HEK293 (cell line): ENCODE results near the gene IL22RA1.

Source experiments
- CTCF ChIA-PET: fragments of 350-600 bp; formaldehyde crosslinking; extraction: SDS; loops from one replicate; lab custom pipeline; 2021; ENCODE audit warnings: antibody characterized with exemption; lab: Yijun Ruan, JAX
- POLR2A ChIA-PET: fragments of 300-600 bp; formaldehyde crosslinking; extraction: SDS; loops from one replicate; lab custom pipeline; 2020; ENCODE audit warnings: antibody characterized with exemption, inconsistent platforms; lab: Yijun Ruan, JAX
- H3K27ac ChIP-seq: fragments of 200-500 bp; sonication (Bioruptor generic); 2 replicates; pipeline ENCODE4 v1.5.1; 2014; ENCODE audit warnings: low read depth, low read length, control low read depth, inconsistent platforms; ENCODE audit errors: extremely low read depth
- H3K36me3 ChIP-seq, 2 experiments: fragments of 200-500 bp in 1 of 2; sonication (Bioruptor generic) in 1 of 2; 1 replicate in 1 of 2; 2 replicates in 1 of 2; pipeline ENCODE4 v1.5.1; 2014 to 2017; ENCODE audit warnings: inconsistent platforms in 2 of 2, low read length in 2 of 2; ENCODE audit not compliant: control insufficient read depth in 2 of 2, insufficient read depth in 1 of 2
- H3K4me1 ChIP-seq: fragments of 200-500 bp; sonication (Bioruptor generic); 2 replicates; pipeline ENCODE4 v1.5.1; 2014; ENCODE audit warnings: mild to moderate bottlenecking, low read length, inconsistent platforms; ENCODE audit not compliant: control insufficient read depth, insufficient read depth
- H3K4me3 ChIP-seq: 2 replicates; pipeline ENCODE4 v1.5.1; 2011; ENCODE audit warnings: low read depth, mild to moderate bottlenecking, control low read depth, low read length, moderate library complexity
- H3K9me3 ChIP-seq: fragments of 200-500 bp; sonication (Bioruptor generic); 2 replicates; pipeline ENCODE4 v1.5.1; 2014; ENCODE audit warnings: low read depth, low read length, inconsistent platforms; ENCODE audit not compliant: control insufficient read depth, insufficient read depth
- KLF1 ChIP-seq: fragments of 450-650 bp; formaldehyde crosslinking; IDR thresholded peaks from 2 replicates; pipeline ENCODE4 v1.5.1; 2016; ENCODE audit warnings: missing biosample characterization, missing genetic modification characterization
- KLF9 ChIP-seq: fragments of 450-650 bp; formaldehyde crosslinking; IDR thresholded peaks from 2 replicates; pipeline ENCODE4 v1.5.1; 2016; ENCODE audit warnings: missing biosample characterization, missing genetic modification characterization, low read depth
- PRDM1 ChIP-seq: fragments of 450-650 bp; formaldehyde crosslinking; IDR thresholded peaks from 2 replicates; pipeline ENCODE4; 2016; ENCODE audit warnings: missing biosample characterization, missing genetic modification characterization
- SP2 ChIP-seq: fragments of 450-650 bp; formaldehyde crosslinking; IDR thresholded peaks from 2 replicates; pipeline ENCODE4 v1.5.1; 2016; ENCODE audit warnings: missing biosample characterization, missing genetic modification characterization
- YY2 ChIP-seq: fragments of 450-650 bp; formaldehyde crosslinking; IDR thresholded peaks from 2 replicates; pipeline ENCODE4 v1.5.1; 2016; ENCODE audit warnings: missing biosample characterization, missing genetic modification characterization
- ZBTB1 ChIP-seq: fragments of 450-650 bp; formaldehyde crosslinking; IDR thresholded peaks from 2 replicates; pipeline ENCODE4 v1.5.1; 2016; ENCODE audit warnings: missing biosample characterization, missing genetic modification characterization
- ZBTB20 ChIP-seq: fragments of 450-650 bp; formaldehyde crosslinking; IDR thresholded peaks from 2 replicates; pipeline ENCODE4 v1.5.1; 2016; ENCODE audit warnings: missing biosample characterization, missing genetic modification characterization
- ZFP3 ChIP-seq: fragments of 450-650 bp; formaldehyde crosslinking; IDR thresholded peaks from 2 replicates; pipeline ENCODE4 v1.5.1; 2016; ENCODE audit warnings: low read depth, missing biosample characterization, missing genetic modification characterization
- ZFP41 ChIP-seq: fragments of 450-650 bp; formaldehyde crosslinking; IDR thresholded peaks from 2 replicates; pipeline ENCODE4 v1.5.1; 2016; ENCODE audit warnings: missing biosample characterization, missing genetic modification characterization, borderline replicate concordance
- ZNF10 ChIP-seq: fragments of 450-650 bp; formaldehyde crosslinking; IDR thresholded peaks from 2 replicates; pipeline ENCODE4 v1.5.1; 2017; ENCODE audit warnings: missing biosample characterization, missing genetic modification characterization
- ZNF114 ChIP-seq: fragments of 450-650 bp; formaldehyde crosslinking; IDR thresholded peaks from 2 replicates; pipeline ENCODE4 v1.5.0; 2017; ENCODE audit warnings: missing biosample characterization, missing genetic modification characterization
- ZNF16 ChIP-seq: fragments of 450-650 bp; formaldehyde crosslinking; IDR thresholded peaks from 2 replicates; pipeline ENCODE4 v1.5.1; 2016; ENCODE audit warnings: low read depth, missing biosample characterization, missing genetic modification characterization
- ZNF175 ChIP-seq: fragments of 450-650 bp; formaldehyde crosslinking; IDR thresholded peaks from 2 replicates; pipeline ENCODE4 v1.5.1; 2016; ENCODE audit warnings: missing biosample characterization, missing genetic modification characterization
- ZNF184 ChIP-seq: fragments of 450-650 bp; IDR thresholded peaks from 2 replicates; pipeline ENCODE4 v1.5.1; 2018; ENCODE audit warnings: missing biosample characterization, mild to moderate bottlenecking, missing genetic modification characterization
- ZNF324 ChIP-seq: fragments of 450-650 bp; formaldehyde crosslinking; IDR thresholded peaks from 2 replicates; pipeline ENCODE4 v1.5.1; 2016; ENCODE audit warnings: missing biosample characterization, missing genetic modification characterization
- ZNF341 ChIP-seq: fragments of 450-650 bp; formaldehyde crosslinking; IDR thresholded peaks from 2 replicates; pipeline ENCODE4; 2016; ENCODE audit warnings: low read depth, missing biosample characterization, missing genetic modification characterization
- ZNF404 ChIP-seq: fragments of 450-650 bp; formaldehyde crosslinking; IDR thresholded peaks from 2 replicates; pipeline ENCODE4 v1.5.1; 2017; ENCODE audit warnings: missing biosample characterization, missing genetic modification characterization
- ZNF423 ChIP-seq: fragments of 450-650 bp; formaldehyde crosslinking; IDR thresholded peaks from 2 replicates; pipeline ENCODE4 v1.5.1; 2016; ENCODE audit warnings: missing biosample characterization, missing genetic modification characterization
- ZNF561 ChIP-seq: fragments of 450-650 bp; IDR thresholded peaks from 2 replicates; pipeline ENCODE4 v1.5.1; 2018; ENCODE audit warnings: missing biosample characterization, missing genetic modification characterization, borderline replicate concordance
- ZNF830 ChIP-seq: fragments of 450-650 bp; IDR thresholded peaks from 2 replicates; pipeline ENCODE4 v1.5.0; 2018; ENCODE audit warnings: missing biosample characterization, missing genetic modification characterization, low read depth, mild to moderate bottlenecking, moderate library complexity
- TF ChIP-seq, protein P1 (sequence below): fragments of 450-650 bp; formaldehyde crosslinking; IDR thresholded peaks from 2 replicates; pipeline ENCODE4 v1.5.1; 2016; ENCODE audit warnings: missing biosample characterization, missing genetic modification characterization
- TF ChIP-seq, protein P2 (sequence below): fragments of 450-650 bp; formaldehyde crosslinking; IDR thresholded peaks from 2 replicates; pipeline ENCODE4 v1.5.1; 2017; ENCODE audit warnings: missing biosample characterization, missing genetic modification characterization
- TF ChIP-seq, protein P3 (sequence below): fragments of 450-650 bp; formaldehyde crosslinking; IDR thresholded peaks from 2 replicates; pipeline ENCODE4 v1.5.1; 2017; ENCODE audit warnings: missing biosample characterization, missing genetic modification characterization

The IL22RA1 gene

GRCh38 chr1:24126018-24126671, 16.8 kb downstream of the IL22RA1 start:
- Histone ChIP-seq H3K36me3 (no peaks in the 10 kb centered on the region), H3K4me3 (no peak overlapping the region)
- TF ChIP-seq ZBTB20 (tag by site-specific recombination) (peak; percentile 32; the same call in 1 of the 2 replicates), ZFP3 (tag by site-specific recombination) (no peak), SP2 (tag by site-specific recombination) (no peak), PRDM1 (no peak), ZNF10 (tag by site-specific recombination) (no peak), ZNF561 (tag by site-specific recombination) (no peak), ZNF324 (no peak), ZNF341 (tag by site-specific recombination) (peak; percentile 28; the same call in 1 of the 2 replicates), ZBTB1 (tag by site-specific recombination) (no peak), ZNF175 (tag by site-specific recombination) (no peak)
- TF ChIP-seq, all 188 proteins: peak for 2
- POLR2A ChIA-PET = interaction anchor here (0.6 kb wide), 1 partner anchor 232 kb away, joined by 3 read pairs; no protein-coding TSS in a partner anchor
- H3K9me3 ChIP-seq = no peaks in the 10 kb centered on the region
- H3K4me1 ChIP-seq = no peaks in the 10 kb centered on the region
- H3K27ac ChIP-seq = no peak overlapping the region
- CTCF ChIA-PET = interaction anchor here (0.6 to 3.5 kb wide), 8 partner anchors 14 to 874 kb away, joined by 3 to 15 read pairs (median 4); partner anchors contain the start of gene MYOM3

- POLR2A ChIA-PET = interaction anchor here (0.6 kb wide), 1 partner anchor 233 kb away, joined by 3 read pairs; no protein-coding TSS in a partner anchor
- no peak overlapping the region for H3K4me3 ChIP-seq
- TF ChIP-seq ZNF114 (tag by site-specific recombination) (no peak), ZNF184 (no peak), KLF9 (tag by site-specific recombination) (no peak), ZFP41 (tag by site-specific recombination) (no peak), ZNF16 (tag by site-specific recombination) (no peak), ZNF423 (tag by site-specific recombination) (no peak), KLF1 (tag by site-specific recombination) (no peak), YY2 (tag by site-specific recombination) (no peak), ZNF830 (tag by site-specific recombination) (no peak), SP2 (tag by site-specific recombination) (no peak), ZNF404 (no peak)
- TF ChIP-seq, protein P1, sequence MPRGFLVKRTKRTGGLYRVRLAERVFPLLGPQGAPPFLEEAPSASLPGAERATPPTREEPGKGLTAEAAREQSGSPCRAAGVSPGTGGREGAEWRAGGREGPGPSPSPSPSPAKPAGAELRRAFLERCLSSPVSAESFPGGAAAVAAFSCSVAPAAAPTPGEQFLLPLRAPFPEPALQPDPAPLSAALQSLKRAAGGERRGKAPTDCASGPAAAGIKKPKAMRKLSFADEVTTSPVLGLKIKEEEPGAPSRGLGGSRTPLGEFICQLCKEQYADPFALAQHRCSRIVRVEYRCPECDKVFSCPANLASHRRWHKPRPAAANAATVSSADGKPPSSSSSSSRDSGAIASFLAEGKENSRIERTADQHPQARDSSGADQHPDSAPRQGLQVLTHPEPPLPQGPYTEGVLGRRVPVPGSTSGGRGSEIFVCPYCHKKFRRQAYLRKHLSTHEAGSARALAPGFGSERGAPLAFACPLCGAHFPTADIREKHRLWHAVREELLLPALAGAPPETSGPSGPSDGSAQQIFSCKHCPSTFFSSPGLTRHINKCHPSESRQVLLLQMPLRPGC (tag by site-specific recombination) = no peak
- TF ChIP-seq, protein P2, sequence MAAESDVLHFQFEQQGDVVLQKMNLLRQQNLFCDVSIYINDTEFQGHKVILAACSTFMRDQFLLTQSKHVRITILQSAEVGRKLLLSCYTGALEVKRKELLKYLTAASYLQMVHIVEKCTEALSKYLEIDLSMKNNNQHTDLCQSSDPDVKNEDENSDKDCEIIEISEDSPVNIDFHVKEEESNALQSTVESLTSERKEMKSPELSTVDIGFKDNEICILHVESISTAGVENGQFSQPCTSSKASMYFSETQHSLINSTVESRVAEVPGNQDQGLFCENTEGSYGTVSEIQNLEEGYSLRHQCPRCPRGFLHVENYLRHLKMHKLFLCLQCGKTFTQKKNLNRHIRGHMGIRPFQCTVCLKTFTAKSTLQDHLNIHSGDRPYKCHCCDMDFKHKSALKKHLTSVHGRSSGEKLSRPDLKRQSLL (tag by site-specific recombination) = no peak
- TF ChIP-seq, protein P3, sequence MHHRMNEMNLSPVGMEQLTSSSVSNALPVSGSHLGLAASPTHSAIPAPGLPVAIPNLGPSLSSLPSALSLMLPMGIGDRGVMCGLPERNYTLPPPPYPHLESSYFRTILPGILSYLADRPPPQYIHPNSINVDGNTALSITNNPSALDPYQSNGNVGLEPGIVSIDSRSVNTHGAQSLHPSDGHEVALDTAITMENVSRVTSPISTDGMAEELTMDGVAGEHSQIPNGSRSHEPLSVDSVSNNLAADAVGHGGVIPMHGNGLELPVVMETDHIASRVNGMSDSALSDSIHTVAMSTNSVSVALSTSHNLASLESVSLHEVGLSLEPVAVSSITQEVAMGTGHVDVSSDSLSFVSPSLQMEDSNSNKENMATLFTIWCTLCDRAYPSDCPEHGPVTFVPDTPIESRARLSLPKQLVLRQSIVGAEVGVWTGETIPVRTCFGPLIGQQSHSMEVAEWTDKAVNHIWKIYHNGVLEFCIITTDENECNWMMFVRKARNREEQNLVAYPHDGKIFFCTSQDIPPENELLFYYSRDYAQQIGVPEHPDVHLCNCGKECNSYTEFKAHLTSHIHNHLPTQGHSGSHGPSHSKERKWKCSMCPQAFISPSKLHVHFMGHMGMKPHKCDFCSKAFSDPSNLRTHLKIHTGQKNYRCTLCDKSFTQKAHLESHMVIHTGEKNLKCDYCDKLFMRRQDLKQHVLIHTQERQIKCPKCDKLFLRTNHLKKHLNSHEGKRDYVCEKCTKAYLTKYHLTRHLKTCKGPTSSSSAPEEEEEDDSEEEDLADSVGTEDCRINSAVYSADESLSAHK (tag by site-specific recombination) = no peak
- TF ChIP-seq, all 188 proteins: peak for 0
- CTCF ChIA-PET = interaction anchor here (1.3 to 3.5 kb wide), 3 partner anchors 24 to 266 kb away, joined by 3 to 15 read pairs (median 9); no protein-coding TSS in a partner anchor
- Histone ChIP-seq H3K4me1 (no peaks in the 10 kb centered on the region), H3K27ac (no peak overlapping the region), H3K9me3 (no peaks in the 10 kb centered on the region), H3K36me3 (no peaks in the 10 kb centered on the region)
Observed at GRCh38 chr1:24125456-24125855, 17.5 kb downstream of the IL22RA1 start.
